HUDEP-2 (cell line): Measurements from ENCODE around the gene DZANK1.
"Not testable (repeated sequence)": the region's sequence is repeated elsewhere in the genome, so short reads cannot be mapped to it uniquely, and the experiment has no call there.

Source experiments
- DNase-seq, 76 experiments: peaks; one replicate each; lab custom pipeline; 2025; ENCODE audit not compliant: unreplicated experiment in 76 of 76; lab: John Stamatoyannopoulos, UW

The DZANK1 gene

GRCh38 chr20:18388860-18389259 lies 78.0 kb downstream of the DZANK1 start:
- DNase-seq, result no peak

- no peak for DNase-seq
Measured at GRCh38 chr20:18380908-18381529, 85.8 kb downstream of the DZANK1 start.

- DNase-seq, result no peak
Measured at GRCh38 chr20:18377896-18378481, 88.8 kb downstream of the DZANK1 start.

GRCh38 chr20:18375551-18375950 lies 91.3 kb downstream of the DZANK1 start:
- DNase-seq, result not testable (repeated sequence)

GRCh38 chr20:18372296-18372695 lies 94.5 kb downstream of the DZANK1 start:
- no peak for DNase-seq

- no peak for DNase-seq
Measured at GRCh38 chr20:18364768-18365167, 102.1 kb downstream of the DZANK1 start.

- DNase-seq, result no peak
Measured at GRCh38 chr20:18363708-18364107, 103.1 kb downstream of the DZANK1 start.

GRCh38 chr20:18362916-18363315 lies 103.9 kb downstream of the DZANK1 start:
- DNase-seq, result no peak

GRCh38 chr20:18361678-18362077 lies 105.2 kb downstream of the DZANK1 start:
- no peak for DNase-seq

- no peak for DNase-seq
Measured at GRCh38 chr20:18360635-18361034, 106.2 kb downstream of the DZANK1 start.

- no peak for DNase-seq
Measured at GRCh38 chr20:18359854-18360253, 107.0 kb downstream of the DZANK1 start.

GRCh38 chr20:18349749-18350148 lies 117.1 kb downstream of the DZANK1 start:
- DNase-seq, result not testable (repeated sequence)
